Thyroid gland (tissue), 4 donors: ENCODE data around the gene ABR. TPM values are rescaled to one million over a fixed set of nuclear protein-coding genes. Genes with fewer than 3 reads are reported as not detected.
"Not testable (repeated sequence)": the region's sequence is repeated elsewhere in the genome, so short reads cannot be mapped to it uniquely, and the experiment has no call there.

Source experiments
- DNase-seq, 2 donors: peaks; one replicate each; pipeline ENCODE4 v3.0.0-alpha.2; 2019
- H3K27ac ChIP-seq, 3 donors: fragments of 200-600 bp; sonication (generic); 1 replicate in 2 of 3; 2 replicates in 1 of 3; pipeline ENCODE4 v1.5.1; 2016 to 2019; ENCODE audit warnings: mild to moderate bottlenecking in 1 of 3, moderate library complexity in 1 of 3
- H3K27me3 ChIP-seq: fragments of 200-600 bp; sonication (generic); one replicate; pipeline ENCODE4 v1.5.1; 2019
- H3K36me3 ChIP-seq, 2 donors: fragments of 200-600 bp; sonication (generic); one replicate each; pipeline ENCODE4 v1.5.1; 2016 to 2019
- H3K4me1 ChIP-seq, 2 donors: fragments of 200-600 bp; sonication (generic); one replicate each; pipeline ENCODE4 v1.5.1; 2017 to 2019
- H3K4me3 ChIP-seq, 3 donors: fragments of 200-600 bp; sonication (generic); replicated peaks in 1 of 3; 1 replicate in 2 of 3; 2 replicates in 1 of 3; pipeline ENCODE4 v1.5.1; 2016; ENCODE audit warnings: mild to moderate bottlenecking in 1 of 3
- H3K9me3 ChIP-seq: fragments of 200-600 bp; sonication (generic); one replicate; pipeline ENCODE4 v1.5.1; 2017
- POLR2A ChIP-seq, 2 donors: fragments of 450-650 bp; IDR thresholded peaks; one replicate each; pipeline ENCODE4 v1.6.1; 2017; ENCODE audit warnings: antibody characterized with exemption in 2 of 2, mild to moderate bottlenecking in 2 of 2, moderate library complexity in 1 of 2
- WGBS, 2 donors: methylation state at CpG; one replicate each; pipeline ENCODE4 v1.1.5; 2017; 5-methylcytosine and 5-hydroxymethylcytosine counted together
- intact Hi-C: fragments of 100-400 bp; cut with DNase I; formaldehyde crosslinking; loops from one replicate; pipeline ENCODE4 v1.15.1; 2023
- total RNA-seq, 4 donors: library from RNA; depleted of rRNA; stranded (reverse); fragments of >200 nt; gene quantifications; one replicate each; pipeline ENCODE4 v1.2.3, GENCODE V29; 2016
- TF ChIP-seq, protein P1 (sequence below), 6 experiments: fragments of 200-600 bp in 3 of 6; fragments of 450-650 bp in 3 of 6; sonication (generic) in 3 of 6; IDR thresholded peaks; one replicate each; pipeline ENCODE4 v1.5.1; 2016 to 2019; ENCODE audit warnings: antibody characterized with exemption in 6 of 6, mild to moderate bottlenecking in 2 of 6, inconsistent platforms in 1 of 6, moderate library complexity in 1 of 6

The ABR gene
- total RNA-seq, 4 donors from 2014 or later = 23.7 to 33.7 (median 31.5) TPM

DNA sequence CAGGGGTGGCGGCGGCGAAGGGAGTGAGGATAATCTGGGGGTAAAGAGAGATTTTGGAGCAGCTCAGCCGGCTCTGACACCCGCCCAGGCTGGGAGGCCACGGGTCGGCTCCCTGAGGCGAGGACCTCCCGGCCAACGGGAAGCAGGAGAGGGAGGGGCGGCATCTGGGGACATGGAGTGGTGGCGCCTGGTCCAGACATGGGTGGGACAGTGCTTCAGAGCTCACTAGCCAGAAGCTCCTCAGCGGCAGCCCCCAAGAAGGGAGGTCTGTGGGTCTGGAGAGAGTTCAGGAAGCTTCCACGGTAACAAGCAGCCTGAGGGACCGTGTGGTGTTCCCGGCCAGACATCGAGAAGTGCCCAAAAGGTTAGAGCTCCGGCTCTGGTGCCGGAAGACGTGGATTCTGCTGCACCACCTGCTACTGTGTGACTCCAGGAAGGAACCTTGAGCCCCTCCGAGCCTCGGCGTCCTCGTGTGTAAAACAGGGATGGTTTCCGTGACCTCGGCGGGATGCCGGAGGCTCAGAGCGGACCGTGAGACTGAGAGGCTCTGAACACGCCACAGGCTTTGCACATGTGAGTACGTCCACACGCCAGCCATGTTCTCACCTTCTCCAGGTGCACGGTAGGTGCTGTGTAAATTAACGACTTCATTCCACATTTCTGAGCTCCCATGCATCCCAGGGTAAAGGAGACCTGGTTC, 126.0 kb downstream of the ABR start:
- no peaks in the 10 kb centered on the region for H3K9me3 ChIP-seq
- intact Hi-C loops = loop anchor here (10.0 kb wide), 1 partner anchor 259 kb away; no protein-coding TSS in a partner anchor
- peaks cover 0 to 4% of the 10 kb centered on the region in 2 donors for H3K4me1 ChIP-seq
- whole genome bisulfite sequencing, 2 donors = 92 to 93% methylated on average over 28 to 34 of the region's 35 CpGs
- TF ChIP-seq POLR2A (IDR thresholded peaks at IDR 0.05) = no peak
- TF ChIP-seq, protein P1, sequence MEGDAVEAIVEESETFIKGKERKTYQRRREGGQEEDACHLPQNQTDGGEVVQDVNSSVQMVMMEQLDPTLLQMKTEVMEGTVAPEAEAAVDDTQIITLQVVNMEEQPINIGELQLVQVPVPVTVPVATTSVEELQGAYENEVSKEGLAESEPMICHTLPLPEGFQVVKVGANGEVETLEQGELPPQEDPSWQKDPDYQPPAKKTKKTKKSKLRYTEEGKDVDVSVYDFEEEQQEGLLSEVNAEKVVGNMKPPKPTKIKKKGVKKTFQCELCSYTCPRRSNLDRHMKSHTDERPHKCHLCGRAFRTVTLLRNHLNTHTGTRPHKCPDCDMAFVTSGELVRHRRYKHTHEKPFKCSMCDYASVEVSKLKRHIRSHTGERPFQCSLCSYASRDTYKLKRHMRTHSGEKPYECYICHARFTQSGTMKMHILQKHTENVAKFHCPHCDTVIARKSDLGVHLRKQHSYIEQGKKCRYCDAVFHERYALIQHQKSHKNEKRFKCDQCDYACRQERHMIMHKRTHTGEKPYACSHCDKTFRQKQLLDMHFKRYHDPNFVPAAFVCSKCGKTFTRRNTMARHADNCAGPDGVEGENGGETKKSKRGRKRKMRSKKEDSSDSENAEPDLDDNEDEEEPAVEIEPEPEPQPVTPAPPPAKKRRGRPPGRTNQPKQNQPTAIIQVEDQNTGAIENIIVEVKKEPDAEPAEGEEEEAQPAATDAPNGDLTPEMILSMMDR (IDR thresholded peaks at IDR 0.05) = no peak
- H3K27me3 ChIP-seq = no peaks in the 10 kb centered on the region
- peaks cover 0 to 12% of the 10 kb centered on the region in 2 donors for H3K36me3 ChIP-seq
- H3K4me3 ChIP-seq = no peak overlapping the region
- no peak overlapping the region for H3K27ac ChIP-seq
- DNase-seq = no peak

DNA sequence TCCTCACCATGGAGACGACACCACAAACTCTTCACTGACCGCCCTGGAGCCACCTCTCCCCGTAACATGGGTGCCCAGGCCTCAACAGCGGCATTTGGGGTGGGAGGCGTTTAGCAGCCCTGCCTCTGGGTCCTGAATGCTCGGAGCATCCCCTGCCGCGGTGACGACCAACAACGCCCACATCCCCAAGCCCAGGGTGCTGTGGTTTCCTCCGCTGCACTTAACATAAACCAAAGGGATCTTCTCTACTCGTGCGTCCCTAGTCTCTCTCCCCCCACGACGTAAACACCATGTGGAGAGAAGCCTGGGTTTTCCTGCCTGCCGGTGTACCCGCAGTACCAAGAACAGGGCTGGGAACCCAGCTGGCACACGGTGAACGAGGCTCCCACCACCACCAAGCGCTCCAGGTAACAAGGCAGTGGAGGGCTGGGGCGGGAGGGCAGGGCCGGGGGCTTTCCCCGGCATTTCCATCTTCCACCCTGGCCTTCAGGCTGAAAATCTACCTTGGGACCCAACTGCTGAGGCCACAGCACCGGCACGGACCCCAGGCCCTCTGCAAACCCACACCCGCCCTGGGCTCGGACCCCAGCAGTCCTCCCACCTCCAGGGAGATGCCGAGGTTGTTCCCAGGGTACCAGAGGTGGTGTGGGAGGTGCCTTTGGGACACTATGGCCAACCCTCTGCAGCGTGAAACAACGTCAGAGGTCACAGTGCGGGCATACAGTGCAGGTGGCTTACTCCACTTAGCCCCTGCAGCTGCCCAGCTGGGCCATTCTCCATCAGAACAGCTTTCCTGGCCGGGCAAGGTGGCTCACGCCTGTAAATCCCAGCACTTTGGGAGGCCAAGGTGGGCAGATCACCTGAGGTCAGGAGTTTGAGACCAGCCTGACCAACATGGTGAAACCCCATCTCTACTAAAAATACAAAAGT, 128.5 kb downstream of the ABR start:
- intact Hi-C loops = loop anchor here (10.0 kb wide), 1 partner anchor 256 kb away; no protein-coding TSS in a partner anchor
- peaks cover 0 to 4% of the 10 kb centered on the region in 2 donors for H3K4me1 ChIP-seq
- TF ChIP-seq, protein P1 (IDR thresholded peaks at IDR 0.05) = no peak
- TF ChIP-seq POLR2A (IDR thresholded peaks at IDR 0.05) = no peak
- peaks cover 0 to 4% of the 10 kb centered on the region in 2 donors for H3K36me3 ChIP-seq
- no peak overlapping the region for H3K27ac ChIP-seq
- no peaks in the 10 kb centered on the region for H3K9me3 ChIP-seq
- no peak overlapping the region for H3K4me3 ChIP-seq
- no peak for DNase-seq
- 84 to 85% methylated on average over 25 to 27 of the region's 33 CpGs for WGBS, 2 donors
- no peaks in the 10 kb centered on the region for H3K27me3 ChIP-seq

DNA sequence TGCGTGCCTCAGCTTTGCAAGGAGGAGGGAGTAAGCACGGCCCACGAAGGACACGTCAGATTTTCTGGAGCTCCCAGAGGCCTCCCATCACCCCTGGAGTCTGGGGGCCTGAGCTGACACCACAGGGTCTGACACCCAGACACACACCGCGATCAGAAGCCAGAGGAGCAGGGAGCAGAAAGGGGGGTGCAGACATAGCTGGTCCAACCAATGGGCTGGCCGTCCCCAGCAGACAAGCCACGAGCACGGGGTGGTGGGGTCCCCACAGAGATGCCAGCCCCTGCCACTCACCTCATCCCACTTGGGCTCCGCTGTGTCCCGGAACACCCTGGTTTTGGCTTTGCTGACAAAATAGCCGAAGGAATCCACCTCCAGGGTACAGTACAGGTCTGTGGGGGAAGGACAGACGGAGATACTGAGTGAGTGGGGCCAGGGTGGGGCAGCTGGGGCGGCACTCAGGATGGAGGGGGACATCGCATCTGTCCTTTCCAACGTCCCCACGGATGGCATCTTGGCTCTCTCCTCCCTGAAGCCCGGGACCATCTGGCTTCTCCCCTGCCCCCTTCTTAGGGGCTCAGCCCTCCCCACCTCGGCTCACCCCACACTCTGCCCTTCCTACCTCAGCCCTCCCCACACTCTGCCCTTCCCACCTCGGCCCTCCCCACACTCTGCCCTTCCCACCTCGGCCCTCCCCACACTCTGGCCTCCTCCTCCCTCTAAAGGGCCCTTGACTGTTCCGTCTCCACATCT, 129.4 kb downstream of the ABR start:
- intact Hi-C loops = loop anchor here (10.0 kb wide), 1 partner anchor 256 kb away; no protein-coding TSS in a partner anchor
- TF ChIP-seq POLR2A (IDR thresholded peaks at IDR 0.05) = no peak
- TF ChIP-seq, protein P1 (IDR thresholded peaks at IDR 0.05) = no peak
- no peak overlapping the region for H3K4me3 ChIP-seq
- no peak overlapping the region for H3K27ac ChIP-seq
- no peaks in the 10 kb centered on the region for H3K27me3 ChIP-seq
- 80 to 81% methylated on average over 19 to 22 of the region's 22 CpGs for WGBS, 2 donors
- no peaks in the 10 kb centered on the region for H3K9me3 ChIP-seq
- H3K4me1 ChIP-seq = no peaks in the 10 kb centered on the region
- peaks cover 0 to 4% of the 10 kb centered on the region in 2 donors for H3K36me3 ChIP-seq
- DNase-seq = no peak

DNA sequence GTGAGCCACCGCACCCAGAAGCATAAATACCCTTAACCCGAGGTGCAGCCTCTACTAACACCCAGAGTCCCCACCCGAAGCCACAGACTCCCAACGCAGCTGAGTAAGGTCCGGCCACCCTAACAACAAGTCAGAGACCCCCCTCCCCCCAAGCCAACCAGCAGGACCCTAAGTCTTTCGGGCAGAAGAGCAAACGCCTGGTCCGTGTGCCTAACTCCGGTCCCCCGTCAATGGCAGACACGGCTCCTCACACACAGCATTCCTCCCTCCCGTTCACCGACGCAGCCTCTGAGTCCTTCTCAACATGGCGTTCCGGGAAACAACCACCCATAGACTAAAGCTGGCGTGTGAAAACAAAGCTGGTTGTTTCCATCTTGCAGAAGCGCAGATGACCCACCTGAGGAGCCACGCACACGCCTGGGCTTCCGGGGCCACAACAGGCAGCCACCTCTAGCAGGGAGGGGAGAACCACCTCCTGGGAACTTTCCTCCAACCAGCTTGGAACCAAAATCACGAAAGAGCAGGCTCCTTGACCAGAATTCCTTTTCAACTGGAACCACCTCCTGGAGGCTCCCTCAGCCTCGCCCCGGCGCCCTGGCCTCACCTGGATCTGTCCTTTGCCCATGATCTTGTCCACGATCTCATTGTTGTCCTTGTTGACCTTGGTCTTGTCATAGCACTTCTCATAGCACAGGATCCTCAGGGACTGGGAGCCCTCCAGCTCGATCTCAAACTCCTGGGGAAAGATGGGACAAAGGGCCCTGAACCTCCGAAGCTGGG, 130.1 kb downstream of the ABR start:
- Histone ChIP-seq H3K27ac (no peak overlapping the region), H3K27me3 (no peaks in the 10 kb centered on the region)
- 94 to 96% methylated on average over 28 of the region's 28 CpGs for WGBS, 2 donors

DNA sequence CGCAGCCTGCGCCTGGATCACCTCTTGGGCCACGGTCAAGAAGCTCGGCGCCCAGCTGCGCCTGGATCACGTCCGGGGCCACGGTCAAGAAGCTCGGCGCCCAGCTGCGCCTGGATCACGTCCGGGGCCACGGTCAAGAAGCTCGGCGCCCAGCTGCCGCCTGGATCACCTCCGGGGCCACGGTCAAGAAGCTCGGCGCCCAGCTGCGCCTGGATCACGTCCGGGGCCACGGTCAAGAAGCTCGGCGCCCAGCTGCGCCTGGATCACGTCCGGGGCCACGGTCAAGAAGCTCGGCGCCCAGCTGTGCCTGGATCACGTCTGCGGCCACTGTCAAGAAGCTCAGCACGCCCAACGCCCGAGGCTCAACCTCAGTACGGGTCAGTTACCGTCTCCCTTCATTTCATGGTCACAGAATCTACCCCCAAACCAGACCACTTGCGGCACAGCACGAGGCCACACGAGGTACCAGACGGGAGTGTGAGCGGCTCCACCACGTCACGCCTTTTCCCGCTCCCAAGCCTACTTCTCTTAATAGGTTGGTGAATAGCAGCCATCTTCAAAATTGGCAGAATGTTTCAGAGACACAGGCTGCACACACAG, 131.2 kb downstream of the ABR start:
- H3K27ac ChIP-seq, H3K9me3 ChIP-seq, H3K4me3 ChIP-seq, intact Hi-C loops, H3K27me3 ChIP-seq, H3K4me1 ChIP-seq, H3K36me3 ChIP-seq, DNase-seq: not testable (repeated sequence)
- WGBS, 2 donors = 95 to 96% methylated on average over 36 to 47 of the region's 49 CpGs

More for the DNA sequence above, 130.1 kb downstream of the ABR start:
- DNase-seq = no peak
- no peaks in the 10 kb centered on the region for H3K4me1 ChIP-seq
- peaks cover 0 to 4% of the 10 kb centered on the region in 2 donors for H3K36me3 ChIP-seq
- H3K9me3 ChIP-seq = no peaks in the 10 kb centered on the region
- TF ChIP-seq POLR2A (IDR thresholded peaks at IDR 0.05) = no peak
- intact Hi-C loops = loop anchor here (10.0 kb wide), 1 partner anchor 255 kb away; no protein-coding TSS in a partner anchor
- H3K4me3 ChIP-seq = no peak overlapping the region
